Parietal lobe (tissue), 2 donors: ENCODE results near the gene RBM45. TPM values are rescaled to one million over a fixed set of nuclear protein-coding genes. Genes with fewer than 3 reads are reported as not detected.

Experiments used
- small RNA-seq: library from RNA; depleted of rRNA; stranded (forward); fragments of <200 nt; gene quantifications from one replicate; pipeline ENCODE3, GENCODE V24; 2014; ENCODE audit warnings: low replicate concordance
- total RNA-seq: library from RNA; depleted of rRNA; stranded (reverse); fragments of >200 nt; gene quantifications from one replicate; pipeline ENCODE4 v1.2.3, GENCODE V29; 2014

Gene RBM45
- 30.7 TPM for total RNA-seq

GRCh38 chr2:178112202-178113152 lies at the start of gene RBM45:
RBM45 (plus strand) TSS chr2:178112437; CDS start chr2:178112547, 110 bp downstream.

GRCh38 chr2:178072383-178073301 lies 39.6 kb upstream of the RBM45 start, which contains the start of gene PDE11A:
PDE11A (minus strand) TSS chr2:178072777; CDS start chr2:178072437, 340 bp downstream.

Small RNAs within 50 kb of the gene (small RNA-seq; reads per million reads assigned to genes)
- gene AC011998.1 (not detected), gene RNU5E-9P (2.0 reads per million, percentile 80 among the genes with 10 or more reads in this experiment)

Other genes with a start within 250 kb of the RBM45 start
- gene PDE11A, start 39.7 kb upstream of the RBM45 start, total RNA-seq = 1.3 TPM
- gene OSBPL6, start 82.1 kb downstream of the RBM45 start, total RNA-seq = 34.4 TPM